HepG2 (cell line): Measurements from ENCODE around the gene FAH. TPM values are rescaled to one million over a fixed set of nuclear protein-coding genes. Genes with fewer than 3 reads are reported as not detected.

ENCODE experiments used
- BHLHE40 ChIP-seq: IDR thresholded peaks from 2 replicates; pipeline ENCODE4 v1.6.1; 2011; ENCODE audit warnings: low read length, improper control_type of control experiment
- ETS1 ChIP-seq: sonication (generic); formaldehyde crosslinking; IDR thresholded peaks from 2 replicates; pipeline ENCODE4 v1.4.0; 2020; ENCODE audit warnings: missing genetic modification reagents
- GPN1 ChIP-seq: sonication (generic); formaldehyde crosslinking; IDR thresholded peaks from 2 replicates; pipeline ENCODE4 v1.5.1; 2020; ENCODE audit warnings: missing genetic modification reagents, borderline replicate concordance
- HNRNPLL ChIP-seq: fragments of 200-400 bp; formaldehyde crosslinking; IDR thresholded peaks from 2 replicates; pipeline ENCODE4 v1.6.1; 2017; ENCODE audit warnings: mild to moderate bottlenecking, low read depth, low read length; ENCODE audit not compliant: poor library complexity, severe bottlenecking
- KLF12 ChIP-seq: sonication (generic); formaldehyde crosslinking; IDR thresholded peaks from 2 replicates; pipeline ENCODE4 v1.4.0; 2020; ENCODE audit warnings: missing genetic modification reagents, borderline replicate concordance
- MAFK ChIP-seq, 2 experiments: IDR thresholded peaks in 1 of 2; conservative IDR thresholded peaks in 1 of 2; 2 replicates each; pipeline ENCODE4 v1.6.1; 2011; ENCODE audit warnings: improper control_type of control experiment in 2 of 2, low read length in 2 of 2
- MATR3 ChIP-seq: sonication (generic); formaldehyde crosslinking; IDR thresholded peaks from 2 replicates; pipeline ENCODE4 v1.4.0; 2020; ENCODE audit warnings: missing genetic modification reagents
- MAX ChIP-seq: IDR thresholded peaks from 2 replicates; pipeline ENCODE4 v1.6.1; 2012; ENCODE audit warnings: inconsistent platforms
- MLX ChIP-seq: IDR thresholded peaks from 2 replicates; pipeline ENCODE4 v1.6.1; 2016
- MXD4 ChIP-seq: IDR thresholded peaks from 2 replicates; pipeline ENCODE4 v1.6.1; 2016; ENCODE audit warnings: mild to moderate bottlenecking, missing biosample characterization, missing genetic modification reagents
- MXI1 ChIP-seq: IDR thresholded peaks from 3 replicates; pipeline ENCODE4 v1.6.1; 2012; ENCODE audit warnings: low read depth, low read length, inconsistent platforms, borderline replicate concordance
- MYC ChIP-seq: sonication (generic); formaldehyde crosslinking; IDR thresholded peaks from 2 replicates; pipeline ENCODE4 v1.9.0; 2021; ENCODE audit warnings: missing genetic modification reagents, borderline replicate concordance
- NFE2L2 ChIP-seq: fragments of 150-350 bp; IDR thresholded peaks from 2 replicates; pipeline ENCODE4 v1.6.1; 2014; ENCODE audit warnings: low read length
- PHF20 ChIP-seq: sonication (generic); formaldehyde crosslinking; IDR thresholded peaks from 2 replicates; pipeline ENCODE4 v1.5.0; 2020; ENCODE audit warnings: mild to moderate bottlenecking, missing genetic modification reagents
- SAP130 ChIP-seq: IDR thresholded peaks from 2 replicates; pipeline ENCODE4 v1.6.1; 2016; ENCODE audit warnings: low read depth
- ZBTB20 ChIP-seq: sonication (generic); formaldehyde crosslinking; IDR thresholded peaks from 2 replicates; pipeline ENCODE4 v1.8.1; 2023; ENCODE audit warnings: missing genetic modification reagents, low read depth, mild to moderate bottlenecking, borderline replicate concordance
- ZIK1 ChIP-seq: sonication (generic); formaldehyde crosslinking; IDR thresholded peaks from 2 replicates; pipeline ENCODE4 v1.5.0; 2020; ENCODE audit warnings: mild to moderate bottlenecking, low read depth, missing genetic modification reagents, borderline replicate concordance
- ZNF326 ChIP-seq: sonication (generic); formaldehyde crosslinking; IDR thresholded peaks from 2 replicates; pipeline ENCODE4 v1.4.0; 2020; ENCODE audit warnings: missing genetic modification reagents, borderline replicate concordance
- ZNF451 ChIP-seq: sonication (generic); formaldehyde crosslinking; IDR thresholded peaks from 2 replicates; pipeline ENCODE4 v1.5.0; 2020; ENCODE audit warnings: mild to moderate bottlenecking, missing genetic modification reagents
- polyA plus RNA-seq, 8 experiments: library from polyadenylated mRNA; depleted of rRNA in 3 of 8; stranded (reverse) in 7 of 8; unstranded in 1 of 8; fragments of >200 nt; fragmentation: Illumina TruSeq in 4 of 8; extraction: Trizol in 4 of 8; gene quantifications; 2 replicates each; pipeline versions ENCODE4 v1.2.1 to v1.2.3, GENCODE V29; 2011 to 2016; ENCODE audit warnings: low read depth in 4 of 8, missing spikeins in 1 of 8, mixed read lengths in 1 of 8; ENCODE audit not compliant: insufficient read depth in 1 of 8
- total RNA-seq, 5 experiments: library from RNA; depleted of rRNA; stranded (reverse); fragments of >200 nt; fragmentation: Illumina TruSeq; extraction: Trizol; gene quantifications; 2 replicates each; pipeline ENCODE4 v1.2.3, GENCODE V29; 2016; ENCODE audit warnings: low read depth in 1 of 5

FAH gene
- total and polyA plus RNA-seq, 2 of the 13 experiments (the other 11 are each of a cell fraction or from before 2014, with no cell fraction given) = 36.6 to 75.0 TPM

- TF ChIP-seq SAP130 (CRISPR knock-in tag) (peak; percentile 25; the same call in 1 of the 2 replicates), HNRNPLL (no peak), ZIK1 (CRISPR knock-in tag) (0 out of 2 replicates have a peak, but pooled peaks have one; percentile 11), MXD4 (CRISPR knock-in tag) (peak; percentile 52; the same call in 1 of the 2 replicates), MLX (CRISPR knock-in tag) (no peak), MAX (peak; percentile 49), MATR3 (CRISPR knock-in tag) (no peak), ZNF451 (0 out of 2 replicates have a peak, but pooled peaks have one; percentile 6), ETS1 (no peak), BHLHE40 (no peak), MXI1 (peak; percentile 82; the same call in 1 of the 3 replicates), ZBTB20 (CRISPR knock-in tag) (no peak), GPN1 (CRISPR knock-in tag) (no peak), KLF12 (0 out of 2 replicates have a peak, but pooled peaks have one; percentile 25), MAFK (conservative IDR thresholded peaks at IDR 0.05 in 1 of 2, IDR thresholded peaks at IDR 0.05 in 1 of 2; ENCODE audit: low read length in 2 of 2) (no peak), PHF20 (CRISPR knock-in tag) (no peak), MYC (CRISPR knock-in tag) (peak; percentile 29; the same call in 1 of the 2 replicates), ZNF326 (no peak), NFE2L2 (no peak)
Measured at GRCh38 chr15:80152180-80152895, 461 bp upstream of the FAH start (continued).
